K562 (cell line): Measurements from ENCODE around the gene NET1. TPM values are rescaled to one million over a fixed set of nuclear protein-coding genes. Genes with fewer than 3 reads are reported as not detected.

Experiments used
- BRF1 ChIP-seq: IDR thresholded peaks from 3 replicates; pipeline ENCODE4 v1.6.1; 2011; ENCODE audit warnings: borderline replicate concordance, mild to moderate bottlenecking; ENCODE audit not compliant: insufficient read length; ENCODE audit errors: extremely low read depth
- CBX5 ChIP-seq: IDR thresholded peaks from 2 replicates; pipeline ENCODE4 v1.6.1; 2014; ENCODE audit warnings: low read depth, borderline replicate concordance
- CC2D1A ChIP-seq: fragments of 450-650 bp; IDR thresholded peaks from 2 replicates; pipeline ENCODE4 v1.6.1; 2017; ENCODE audit warnings: mild to moderate bottlenecking
- DMBX1 ChIP-seq: fragments of 250-450 bp; sonication (Bioruptor Pico); IDR thresholded peaks from 2 replicates; pipeline ENCODE4 v1.8.0; 2022; ENCODE audit warnings: inconsistent platforms, mild to moderate bottlenecking, moderate library complexity, borderline replicate concordance
- DNMT1 ChIP-seq: fragments of 450-650 bp; IDR thresholded peaks from 2 replicates; pipeline ENCODE4 v1.6.1; 2016; ENCODE audit warnings: antibody characterized with exemption, mild to moderate bottlenecking
- ELF4 ChIP-seq: fragments of 450-650 bp; formaldehyde crosslinking; IDR thresholded peaks from 2 replicates; pipeline ENCODE4 v1.4.0; 2022; ENCODE audit warnings: missing genetic modification characterization
- FOXJ2 ChIP-seq: fragments of 200-800 bp; sonication (Bioruptor generic); IDR thresholded peaks from 2 replicates; pipeline ENCODE4 v1.6.1; 2016; ENCODE audit warnings: missing genetic modification characterization, missing compliant biosample characterization
- HNRNPUL1 ChIP-seq: fragments of 200-400 bp; formaldehyde crosslinking; IDR thresholded peaks from 2 replicates; pipeline ENCODE4 v1.6.1; 2017; ENCODE audit warnings: low read length
- polyA plus RNA-seq, 8 experiments: library from polyadenylated mRNA; depleted of rRNA in 4 of 8; stranded (reverse) in 5 of 8; unstranded in 3 of 8; fragments of >200 nt; fragmentation: Nextera tagmentation in 2 of 8; fragmentation: Illumina TruSeq in 1 of 8; extraction: Ambion mirVana in 2 of 8; extraction: Trizol in 1 of 8; gene quantifications; 2 replicates each; pipeline versions ENCODE4 v1.2.1 to v1.2.3, GENCODE V29; 2011 to 2014; ENCODE audit warnings: inconsistent platforms in 1 of 8, missing spikeins in 1 of 8
- total RNA-seq, 7 experiments: library from RNA; depleted of rRNA in 6 of 7; stranded (reverse); fragments of >200 nt in 6 of 7; fragmentation: Illumina TruSeq in 2 of 7; extraction: Trizol in 2 of 7; gene quantifications; 2 replicates each; pipeline versions ENCODE4 v1.2.1 to v1.2.3, GENCODE V29; 2011 to 2021; ENCODE audit warnings: low replicate concordance in 1 of 7
- TF ChIP-seq, protein P1 (sequence below): sonication (generic); IDR thresholded peaks from 2 replicates; pipeline ENCODE4 v1.6.1; 2016
- TF ChIP-seq, protein P2 (sequence below): sonication (generic); formaldehyde crosslinking; IDR thresholded peaks from 2 replicates; pipeline ENCODE4 v1.8.1; 2023; ENCODE audit warnings: mild to moderate bottlenecking, missing genetic modification reagents
- TF ChIP-seq, protein P3 (sequence below): IDR thresholded peaks from 2 replicates; pipeline ENCODE4 v1.6.1; 2014; ENCODE audit warnings: antibody characterized with exemption
- TF ChIP-seq, protein P4 (sequence below): fragments of 450-650 bp; IDR thresholded peaks from 2 replicates; pipeline ENCODE4 v1.6.1; 2017; ENCODE audit warnings: antibody characterized with exemption

Gene NET1
- total and polyA plus RNA-seq, 9 of the 15 experiments (the other 6 are each of a cell fraction or from before 2014, with no cell fraction given), result 47.4 to 258 (median 106) TPM

DNA sequence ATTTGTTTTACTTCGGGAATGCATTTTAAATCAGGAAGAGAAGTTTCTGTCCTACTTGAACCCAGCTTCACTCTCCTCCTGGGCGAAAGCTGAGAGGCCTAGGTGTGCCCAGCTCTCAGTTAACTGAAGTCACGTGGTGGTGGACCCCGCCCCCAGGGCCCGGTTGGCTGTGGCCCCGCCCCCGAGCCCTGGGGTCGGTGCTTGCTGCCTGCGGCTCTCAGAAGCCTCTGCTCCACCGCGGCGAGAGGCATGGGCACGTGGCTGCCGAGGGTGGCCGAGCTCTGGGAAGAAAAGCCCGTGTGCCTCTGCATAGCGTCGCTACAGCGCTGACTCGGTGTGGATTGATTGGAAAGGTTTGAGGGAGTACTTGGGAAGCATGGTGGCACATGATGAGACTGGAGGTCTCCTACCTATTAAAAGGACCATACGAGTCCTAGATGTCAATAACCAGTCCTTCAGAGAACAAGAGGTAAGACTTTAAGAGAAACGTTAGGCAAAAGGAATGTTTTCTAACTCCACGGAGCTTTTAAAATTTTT, 34.1 kb downstream of the NET1 start (continued):
- TF ChIP-seq FOXJ2 (tag) (no peak), ELF4 (peak; percentile 54; the same call in 1 of the 2 replicates), DNMT1 (no peak), BRF1 (no peak), HNRNPUL1 (no peak), CC2D1A (0 out of 2 replicates have a peak, but pooled peaks have one; percentile 22), DMBX1 (CRISPR knock-in tag) (no peak), CBX5 (no peak)
- TF ChIP-seq, protein P1, sequence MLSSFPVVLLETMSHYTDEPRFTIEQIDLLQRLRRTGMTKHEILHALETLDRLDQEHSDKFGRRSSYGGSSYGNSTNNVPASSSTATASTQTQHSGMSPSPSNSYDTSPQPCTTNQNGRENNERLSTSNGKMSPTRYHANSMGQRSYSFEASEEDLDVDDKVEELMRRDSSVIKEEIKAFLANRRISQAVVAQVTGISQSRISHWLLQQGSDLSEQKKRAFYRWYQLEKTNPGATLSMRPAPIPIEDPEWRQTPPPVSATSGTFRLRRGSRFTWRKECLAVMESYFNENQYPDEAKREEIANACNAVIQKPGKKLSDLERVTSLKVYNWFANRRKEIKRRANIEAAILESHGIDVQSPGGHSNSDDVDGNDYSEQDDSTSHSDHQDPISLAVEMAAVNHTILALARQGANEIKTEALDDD, result peak; percentile 71
- TF ChIP-seq, protein P2, sequence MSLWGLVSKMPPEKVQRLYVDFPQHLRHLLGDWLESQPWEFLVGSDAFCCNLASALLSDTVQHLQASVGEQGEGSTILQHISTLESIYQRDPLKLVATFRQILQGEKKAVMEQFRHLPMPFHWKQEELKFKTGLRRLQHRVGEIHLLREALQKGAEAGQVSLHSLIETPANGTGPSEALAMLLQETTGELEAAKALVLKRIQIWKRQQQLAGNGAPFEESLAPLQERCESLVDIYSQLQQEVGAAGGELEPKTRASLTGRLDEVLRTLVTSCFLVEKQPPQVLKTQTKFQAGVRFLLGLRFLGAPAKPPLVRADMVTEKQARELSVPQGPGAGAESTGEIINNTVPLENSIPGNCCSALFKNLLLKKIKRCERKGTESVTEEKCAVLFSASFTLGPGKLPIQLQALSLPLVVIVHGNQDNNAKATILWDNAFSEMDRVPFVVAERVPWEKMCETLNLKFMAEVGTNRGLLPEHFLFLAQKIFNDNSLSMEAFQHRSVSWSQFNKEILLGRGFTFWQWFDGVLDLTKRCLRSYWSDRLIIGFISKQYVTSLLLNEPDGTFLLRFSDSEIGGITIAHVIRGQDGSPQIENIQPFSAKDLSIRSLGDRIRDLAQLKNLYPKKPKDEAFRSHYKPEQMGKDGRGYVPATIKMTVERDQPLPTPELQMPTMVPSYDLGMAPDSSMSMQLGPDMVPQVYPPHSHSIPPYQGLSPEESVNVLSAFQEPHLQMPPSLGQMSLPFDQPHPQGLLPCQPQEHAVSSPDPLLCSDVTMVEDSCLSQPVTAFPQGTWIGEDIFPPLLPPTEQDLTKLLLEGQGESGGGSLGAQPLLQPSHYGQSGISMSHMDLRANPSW, result no peak
- TF ChIP-seq, protein P3, sequence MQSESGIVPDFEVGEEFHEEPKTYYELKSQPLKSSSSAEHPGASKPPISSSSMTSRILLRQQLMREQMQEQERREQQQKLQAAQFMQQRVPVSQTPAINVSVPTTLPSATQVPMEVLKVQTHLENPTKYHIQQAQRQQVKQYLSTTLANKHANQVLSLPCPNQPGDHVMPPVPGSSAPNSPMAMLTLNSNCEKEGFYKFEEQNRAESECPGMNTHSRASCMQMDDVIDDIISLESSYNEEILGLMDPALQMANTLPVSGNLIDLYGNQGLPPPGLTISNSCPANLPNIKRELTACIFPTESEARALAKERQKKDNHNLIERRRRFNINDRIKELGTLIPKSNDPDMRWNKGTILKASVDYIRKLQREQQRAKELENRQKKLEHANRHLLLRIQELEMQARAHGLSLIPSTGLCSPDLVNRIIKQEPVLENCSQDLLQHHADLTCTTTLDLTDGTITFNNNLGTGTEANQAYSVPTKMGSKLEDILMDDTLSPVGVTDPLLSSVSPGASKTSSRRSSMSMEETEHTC, result peak; percentile 63; the same call in 1 of the 2 replicates
- TF ChIP-seq, protein P4, sequence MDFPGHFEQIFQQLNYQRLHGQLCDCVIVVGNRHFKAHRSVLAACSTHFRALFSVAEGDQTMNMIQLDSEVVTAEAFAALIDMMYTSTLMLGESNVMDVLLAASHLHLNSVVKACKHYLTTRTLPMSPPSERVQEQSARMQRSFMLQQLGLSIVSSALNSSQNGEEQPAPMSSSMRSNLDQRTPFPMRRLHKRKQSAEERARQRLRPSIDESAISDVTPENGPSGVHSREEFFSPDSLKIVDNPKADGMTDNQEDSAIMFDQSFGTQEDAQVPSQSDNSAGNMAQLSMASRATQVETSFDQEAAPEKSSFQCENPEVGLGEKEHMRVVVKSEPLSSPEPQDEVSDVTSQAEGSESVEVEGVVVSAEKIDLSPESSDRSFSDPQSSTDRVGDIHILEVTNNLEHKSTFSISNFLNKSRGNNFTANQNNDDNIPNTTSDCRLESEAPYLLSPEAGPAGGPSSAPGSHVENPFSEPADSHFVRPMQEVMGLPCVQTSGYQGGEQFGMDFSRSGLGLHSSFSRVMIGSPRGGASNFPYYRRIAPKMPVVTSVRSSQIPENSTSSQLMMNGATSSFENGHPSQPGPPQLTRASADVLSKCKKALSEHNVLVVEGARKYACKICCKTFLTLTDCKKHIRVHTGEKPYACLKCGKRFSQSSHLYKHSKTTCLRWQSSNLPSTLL, result no peak
